Measurements from ENCODE around the gene FAT3. TPM values are rescaled to one million over a fixed set of nuclear protein-coding genes. Genes with fewer than 3 reads are reported as not detected.
A peak's percentile ranks its signal among the peaks of the same experiment; 100 is the strongest.

The FAT3 gene
- 0.47 TPM for total RNA-seq
- long read RNA-seq: 0 reads

- intact Hi-C loops (cut with micrococcal nuclease): no loop called here
- DNase-seq (peak; percentile 34), ATAC-seq (peak; percentile 69)
Measured at GRCh38 chr11:92224407-92225124, at the start of gene FAT3. Gene FAT3 (plus strand): TSS chr11:92224818. CDS start chr11:92352113, 127,295 bp downstream.

DNA sequence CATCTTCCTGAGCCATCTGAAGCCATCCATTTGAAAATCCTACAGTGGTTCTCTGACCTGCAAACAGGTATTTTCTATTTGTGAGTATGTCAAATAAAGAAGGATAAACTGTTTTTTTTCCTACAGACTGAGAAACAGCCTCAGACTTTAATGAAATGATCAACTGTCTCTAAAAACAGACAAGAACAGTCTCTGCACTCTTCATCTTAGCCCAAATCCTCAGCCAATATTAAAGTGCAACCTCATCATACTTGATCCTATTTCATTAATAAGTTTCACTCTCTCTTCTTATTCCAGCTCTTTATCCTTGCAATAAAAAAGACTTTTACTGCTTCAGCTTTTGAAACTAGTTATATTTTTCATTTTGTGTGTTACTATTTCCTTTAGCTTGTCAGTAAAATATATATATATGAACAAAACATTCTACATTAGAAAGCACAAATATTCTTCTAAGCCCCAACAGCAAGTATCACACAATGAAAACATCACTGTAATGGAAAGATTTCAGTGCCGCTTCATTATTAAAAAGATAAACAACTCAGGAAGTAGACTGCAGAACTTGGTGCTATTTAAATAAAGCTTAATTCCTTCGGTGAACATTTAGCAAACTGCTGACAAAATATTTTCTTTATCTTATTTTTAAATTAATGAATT is 45.5 kb upstream of the FAT3 start:
- intact Hi-C loops (cut with micrococcal nuclease): no loop called here
- DNase-seq (no peak), ATAC-seq (no peak)

GRCh38 chr11:92180226-92180625 is 44.4 kb upstream of the FAT3 start:
- intact Hi-C loops (cut with micrococcal nuclease): no loop called here
- ATAC-seq: no peak
- DNase-seq: no peak

- no peak for ATAC-seq
- DNase-seq: no peak
Measured at GRCh38 chr11:92180664-92181251, 43.9 kb upstream of the FAT3 start.

DNA sequence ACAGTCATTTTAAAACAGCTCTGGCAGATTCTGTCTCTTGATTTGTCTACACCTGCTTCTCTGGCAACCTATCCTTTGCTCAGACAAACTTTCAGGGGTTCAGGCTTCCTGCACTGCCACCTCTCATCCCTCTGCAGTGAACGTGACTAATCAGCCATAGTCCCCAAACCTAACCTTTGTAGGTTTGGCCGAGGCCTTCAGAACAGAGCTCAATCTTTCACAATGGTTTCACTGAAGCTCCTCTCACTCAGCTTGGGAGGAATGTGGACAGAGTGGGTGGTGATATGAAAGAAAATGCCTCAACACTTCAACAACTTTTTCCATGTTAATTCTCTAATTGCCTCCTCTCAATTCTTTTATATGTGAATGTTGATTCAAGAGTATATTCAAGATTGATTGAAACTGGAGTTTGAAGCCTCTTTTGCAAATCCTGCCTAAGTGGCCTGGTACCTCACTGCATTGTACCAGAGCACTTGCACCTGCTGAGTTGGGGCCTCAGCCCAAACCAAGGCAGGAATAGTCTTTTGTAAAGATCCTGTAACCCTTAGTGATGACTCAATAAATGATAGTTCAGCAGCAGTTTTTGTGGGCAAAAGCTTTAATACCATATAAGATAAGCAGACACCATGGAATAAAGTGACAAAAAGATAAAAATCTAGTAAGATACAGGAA is 33.9 kb upstream of the FAT3 start:
- ATAC-seq (no peak), DNase-seq (no peak)
- intact Hi-C loops (cut with micrococcal nuclease): no loop called here

More at GRCh38 chr11:92180664-92181251, 43.9 kb upstream of the FAT3 start:
- intact Hi-C loops (cut with micrococcal nuclease): no loop called here

DNA sequence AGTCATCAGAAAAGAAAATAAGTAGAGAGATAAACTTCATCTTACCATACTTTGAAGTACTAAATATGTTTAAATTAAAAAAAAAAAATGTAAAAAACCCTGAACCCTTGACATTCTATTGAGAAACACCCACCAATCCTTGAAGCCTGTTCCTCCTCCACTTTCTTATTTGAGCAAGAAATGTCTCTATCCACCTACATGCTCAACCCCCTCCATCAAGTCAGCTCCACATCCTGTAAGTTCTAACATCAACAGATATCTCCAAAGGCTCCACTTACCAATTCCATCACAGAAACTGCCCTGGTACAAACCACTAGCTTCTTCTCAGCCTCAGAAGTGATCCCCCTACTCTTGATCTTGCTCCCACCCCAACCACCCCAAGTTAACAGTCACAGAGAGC is 32.5 kb upstream of the FAT3 start:
- DNase-seq (no peak), ATAC-seq (no peak)
- intact Hi-C loops (cut with micrococcal nuclease): no loop called here

DNA sequence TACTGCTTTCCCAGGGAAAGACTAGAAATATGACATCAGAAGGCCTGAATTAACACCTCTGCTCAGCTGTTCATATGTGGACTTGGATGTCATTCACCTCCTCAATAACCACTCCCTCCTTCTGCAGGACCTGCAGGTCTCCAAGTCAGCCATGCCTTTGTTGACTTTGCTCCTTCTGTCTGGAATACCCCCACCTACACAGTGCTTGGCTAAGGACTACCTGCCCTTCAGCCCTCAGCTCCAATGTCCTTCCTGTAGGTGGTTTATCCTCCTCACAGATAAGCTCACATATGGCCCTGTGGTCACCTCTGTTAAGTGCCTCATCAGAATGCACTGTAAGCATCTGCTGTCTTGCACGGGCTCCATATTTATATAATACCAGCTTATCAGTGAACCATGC is 26.4 kb upstream of the FAT3 start:
- intact Hi-C loops (cut with micrococcal nuclease): no loop called here
- ATAC-seq: no peak
- DNase-seq: no peak

DNA sequence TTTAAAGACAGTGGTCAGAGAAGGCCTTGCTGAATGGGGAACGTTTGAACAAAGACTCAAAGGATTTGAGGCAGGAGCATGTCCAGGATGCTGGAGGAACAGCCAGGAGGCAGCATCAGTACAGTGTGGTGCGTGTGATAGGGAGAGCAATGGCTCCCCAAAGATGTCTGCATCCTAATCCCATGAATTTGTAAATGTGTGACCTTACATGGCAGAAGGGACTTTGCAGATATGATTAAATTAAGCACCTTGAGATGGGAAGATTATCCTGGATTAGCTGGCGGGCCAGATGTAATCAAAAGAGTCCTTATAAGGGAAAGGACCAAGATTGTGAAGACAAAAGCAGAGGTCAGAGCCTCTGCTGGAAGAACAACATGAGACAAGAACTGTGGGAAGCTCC is 24.6 kb upstream of the FAT3 start:
- no peak for DNase-seq
- intact Hi-C loops (cut with micrococcal nuclease): no loop called here
- ATAC-seq: no peak

DNA sequence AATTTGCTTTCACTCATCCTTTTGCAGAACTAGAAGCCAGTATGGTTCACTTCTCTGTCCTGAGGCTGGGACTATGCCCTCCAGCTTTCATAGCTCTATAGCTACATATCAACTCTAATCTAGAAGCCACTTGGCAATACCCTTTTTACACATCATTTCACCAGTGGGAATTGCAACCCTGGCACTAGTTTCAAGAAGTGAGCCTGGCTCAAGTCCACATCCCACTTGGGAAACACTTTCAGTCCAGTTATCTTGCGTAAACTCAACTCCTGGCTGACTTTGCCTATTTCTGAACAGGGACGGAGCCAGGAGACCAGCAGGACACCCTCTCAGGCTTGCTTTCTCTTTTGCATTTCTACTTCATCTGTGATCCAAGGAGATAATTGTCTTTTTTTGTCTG is 19.9 kb upstream of the FAT3 start:
- intact Hi-C loops (cut with micrococcal nuclease): no loop called here
- ATAC-seq (peak; percentile 81), DNase-seq (peak; percentile 23)

DNA sequence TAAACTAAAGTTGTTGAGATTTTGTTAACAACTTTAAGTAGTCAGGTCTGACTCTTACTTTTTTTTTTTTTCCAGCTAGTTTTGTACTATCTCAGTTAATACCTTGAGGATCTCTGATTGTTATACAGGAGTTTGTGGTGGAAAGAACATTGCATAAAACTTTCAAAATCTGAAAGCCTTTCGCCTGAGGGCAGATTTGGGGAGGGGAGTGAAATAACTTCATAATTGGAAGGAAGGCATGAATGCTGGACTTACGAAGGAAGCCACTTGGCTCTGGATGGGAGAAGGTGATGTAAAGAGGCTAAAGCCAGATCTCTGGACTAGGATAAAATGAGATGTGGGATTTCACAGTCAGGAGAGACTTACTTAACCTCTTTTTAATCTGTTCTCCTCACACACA is 18.2 kb upstream of the FAT3 start:
- no peak for ATAC-seq
- no peak for DNase-seq
- intact Hi-C loops (cut with micrococcal nuclease): no loop called here

DNA sequence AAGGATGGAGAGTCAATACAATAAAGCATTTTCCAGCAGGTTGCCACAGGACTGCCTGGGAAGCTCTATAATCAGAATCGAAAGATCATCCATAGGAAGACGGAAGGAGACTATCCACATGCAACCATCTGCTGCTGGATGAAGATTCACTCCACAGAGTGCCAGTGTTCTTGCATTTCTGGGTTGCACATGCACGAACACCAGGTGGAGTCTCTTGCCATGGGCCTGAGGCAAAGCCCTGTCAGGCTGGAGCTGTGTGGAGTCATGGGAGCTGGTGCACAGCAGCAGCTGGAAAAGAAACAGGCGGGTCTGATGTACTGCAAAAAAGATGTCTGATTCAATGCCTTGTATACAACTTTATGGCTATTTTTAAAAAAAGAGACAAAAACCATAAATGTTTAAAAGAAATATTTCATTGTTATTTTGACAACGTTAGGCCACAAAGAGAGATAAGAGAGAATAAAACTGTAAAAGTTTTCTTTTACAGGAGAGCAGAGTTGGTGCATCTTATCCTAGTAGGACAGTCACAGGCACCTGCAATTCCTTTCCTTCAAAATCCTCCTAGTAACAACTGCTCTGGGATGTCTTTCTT is 12.9 kb upstream of the FAT3 start:
- DNase-seq (peak; percentile 30), ATAC-seq (peak; percentile 65)
- intact Hi-C loops (cut with micrococcal nuclease): no loop called here

- no peak for ATAC-seq
- intact Hi-C loops (cut with micrococcal nuclease): no loop called here
Measured at GRCh38 chr11:92212530-92212929, 12.1 kb upstream of the FAT3 start.

DNA sequence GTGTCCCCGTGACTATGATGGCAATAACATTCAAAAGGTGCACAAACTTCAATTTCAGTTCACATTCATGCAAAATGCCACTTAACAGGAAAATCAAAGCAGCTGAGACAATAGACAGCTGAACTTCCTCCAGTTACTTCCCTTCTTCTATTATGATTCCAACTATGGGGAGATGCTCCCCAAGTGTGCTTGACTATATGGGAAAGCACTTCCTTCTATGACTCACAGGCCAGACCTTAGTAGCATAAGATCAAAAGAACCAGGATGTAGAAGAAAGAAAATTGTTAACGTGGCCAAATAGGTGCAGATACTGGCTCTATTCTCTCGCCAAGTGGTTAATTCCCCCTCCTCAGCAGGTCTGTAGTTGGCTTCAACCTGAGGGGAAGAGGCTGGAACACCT is 7.8 kb upstream of the FAT3 start:
- intact Hi-C loops (cut with micrococcal nuclease): no loop called here
- ATAC-seq: no peak
- DNase-seq: no peak

More at GRCh38 chr11:92212530-92212929, 12.1 kb upstream of the FAT3 start:
- no peak for DNase-seq

DNA sequence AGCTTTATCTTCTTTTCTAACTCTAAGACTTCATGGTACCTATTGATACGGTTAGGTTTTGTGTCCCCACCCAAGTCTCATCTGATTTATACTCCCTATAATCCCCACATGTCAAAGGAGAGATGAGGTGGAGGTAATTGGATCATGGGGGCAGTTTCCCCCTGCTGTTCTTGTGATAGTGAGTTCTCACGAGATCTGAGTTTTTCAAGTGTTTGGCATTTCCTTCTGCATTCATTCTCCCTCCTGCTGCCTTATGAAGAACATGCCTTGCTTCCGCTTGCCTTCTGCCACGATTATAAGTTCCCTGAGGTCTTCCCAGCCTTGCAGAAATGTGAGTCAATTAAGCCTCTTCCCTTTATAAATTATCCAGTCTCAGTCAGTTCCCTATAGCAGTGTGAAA is 5.1 kb upstream of the FAT3 start:
- intact Hi-C loops (cut with micrococcal nuclease): no loop called here
- ATAC-seq: no peak
- no peak for DNase-seq

DNA sequence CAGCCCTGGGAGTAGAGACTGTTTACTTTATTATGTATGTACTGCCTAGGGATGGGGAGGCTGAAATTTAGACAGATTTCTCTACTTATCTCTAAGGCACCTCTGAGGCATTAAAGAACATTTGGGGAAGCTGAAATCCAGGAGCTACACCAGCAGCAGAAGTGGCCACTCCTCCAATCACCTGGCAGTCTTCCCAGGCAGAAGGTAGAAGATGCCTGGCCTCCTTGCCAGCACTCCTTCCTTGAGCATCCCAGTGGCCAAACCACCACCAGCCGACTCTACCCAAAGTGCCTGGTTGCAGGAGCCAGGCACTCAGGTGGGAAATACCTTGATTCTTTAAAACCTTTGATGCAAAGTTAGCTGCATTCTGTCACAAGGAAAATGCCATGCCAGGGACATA is 1.9 kb upstream of the FAT3 start:
- DNase-seq (no peak), ATAC-seq (no peak)
- intact Hi-C loops (cut with micrococcal nuclease): no loop called here

- intact Hi-C loops (cut with micrococcal nuclease): no loop called here
- DNase-seq: no peak
- ATAC-seq: no peak
Measured at GRCh38 chr11:92224054-92224406, 588 bp upstream of the FAT3 start.

DNA sequence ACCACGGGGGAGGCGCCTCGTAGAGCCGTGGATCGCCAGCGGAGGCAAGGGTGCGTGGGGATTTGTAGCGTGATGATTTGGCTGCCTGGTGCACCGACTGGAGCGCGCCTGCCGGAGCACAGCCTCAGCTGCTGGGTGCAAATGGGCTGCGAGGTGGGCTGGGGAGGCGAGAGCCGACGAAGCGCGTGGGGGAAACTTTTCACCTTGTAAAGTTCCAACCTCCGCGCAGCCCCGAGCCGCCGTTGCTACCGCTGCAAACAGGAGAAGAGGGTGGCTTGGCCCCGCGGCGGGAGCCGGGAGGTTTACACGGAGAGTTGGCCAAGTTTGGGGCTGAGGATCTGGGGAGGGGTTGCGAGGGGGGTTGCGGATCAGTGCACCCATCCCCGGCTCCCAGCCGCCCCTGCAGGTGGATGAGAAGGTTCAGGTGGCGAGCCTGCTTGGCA is 528 bp downstream of the FAT3 start:
- intact Hi-C loops (cut with micrococcal nuclease): no loop called here
- DNase-seq (peak; percentile 22), ATAC-seq (no peak)

DNA sequence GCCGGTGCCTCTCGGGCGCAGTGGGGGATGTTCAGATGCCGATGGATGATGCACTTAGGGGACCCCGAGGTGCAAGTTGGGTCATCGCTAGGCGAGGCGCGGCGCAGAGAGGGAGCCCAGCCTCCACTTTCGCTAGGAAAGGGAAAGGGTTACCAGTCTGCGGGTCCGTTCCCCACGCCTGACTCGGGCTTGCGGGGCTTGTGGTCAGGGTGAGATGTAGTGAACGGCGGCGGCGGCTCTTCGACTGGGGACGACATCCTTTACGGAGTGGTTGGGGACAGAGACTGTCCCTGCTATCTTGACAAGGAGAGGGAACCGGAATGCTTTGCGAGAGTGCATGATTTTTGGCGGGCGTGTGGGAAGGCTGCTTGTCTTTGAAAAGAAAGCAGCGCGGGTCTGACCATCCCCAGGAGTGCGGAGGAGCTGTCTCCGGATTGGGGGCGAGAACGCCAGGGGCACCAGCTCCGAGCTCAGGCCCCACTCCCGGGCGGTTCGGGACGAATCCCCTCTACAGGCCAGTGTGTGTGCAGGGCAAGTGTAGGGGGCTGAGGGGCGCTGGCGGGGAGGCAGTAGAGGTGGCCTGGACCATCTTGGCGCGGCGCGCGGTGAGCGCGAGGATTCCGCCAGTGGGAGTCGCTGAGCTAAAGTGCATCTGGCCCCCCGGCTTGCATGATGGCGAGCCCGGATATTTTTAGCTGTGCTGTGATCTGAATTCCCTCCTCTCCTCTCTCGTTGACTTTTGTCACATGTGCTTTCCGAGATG is 1.1 kb downstream of the FAT3 start:
- DNase-seq (peak; percentile 32), ATAC-seq (peak; percentile 19)
- intact Hi-C loops (cut with micrococcal nuclease): no loop called here
